Lower leg skin (tissue), 3 donors: Measurements from ENCODE around the gene WDR33.

ENCODE experiments used
- CTCF ChIP-seq, 3 donors: fragments of 450-650 bp; IDR thresholded peaks; one replicate each; pipeline ENCODE4 v1.5.1; 2016; ENCODE audit warnings: antibody characterized with exemption in 3 of 3, mild to moderate bottlenecking in 3 of 3, moderate library complexity in 2 of 3
- POLR2A ChIP-seq, 2 donors: fragments of 450-650 bp; IDR thresholded peaks; one replicate each; pipeline ENCODE4 v1.6.1; 2016 to 2017; ENCODE audit warnings: antibody characterized with exemption in 2 of 2, mild to moderate bottlenecking in 1 of 2, moderate library complexity in 1 of 2

GRCh38 chr2:127735537-127736399, 75.2 kb downstream of the WDR33 start:
- TF ChIP-seq CTCF (IDR thresholded peaks at IDR 0.05) (no peak), POLR2A (IDR thresholded peaks at IDR 0.05) (no peak)
